ENCODE results near the gene UFD1.

UFD1 gene

DNA sequence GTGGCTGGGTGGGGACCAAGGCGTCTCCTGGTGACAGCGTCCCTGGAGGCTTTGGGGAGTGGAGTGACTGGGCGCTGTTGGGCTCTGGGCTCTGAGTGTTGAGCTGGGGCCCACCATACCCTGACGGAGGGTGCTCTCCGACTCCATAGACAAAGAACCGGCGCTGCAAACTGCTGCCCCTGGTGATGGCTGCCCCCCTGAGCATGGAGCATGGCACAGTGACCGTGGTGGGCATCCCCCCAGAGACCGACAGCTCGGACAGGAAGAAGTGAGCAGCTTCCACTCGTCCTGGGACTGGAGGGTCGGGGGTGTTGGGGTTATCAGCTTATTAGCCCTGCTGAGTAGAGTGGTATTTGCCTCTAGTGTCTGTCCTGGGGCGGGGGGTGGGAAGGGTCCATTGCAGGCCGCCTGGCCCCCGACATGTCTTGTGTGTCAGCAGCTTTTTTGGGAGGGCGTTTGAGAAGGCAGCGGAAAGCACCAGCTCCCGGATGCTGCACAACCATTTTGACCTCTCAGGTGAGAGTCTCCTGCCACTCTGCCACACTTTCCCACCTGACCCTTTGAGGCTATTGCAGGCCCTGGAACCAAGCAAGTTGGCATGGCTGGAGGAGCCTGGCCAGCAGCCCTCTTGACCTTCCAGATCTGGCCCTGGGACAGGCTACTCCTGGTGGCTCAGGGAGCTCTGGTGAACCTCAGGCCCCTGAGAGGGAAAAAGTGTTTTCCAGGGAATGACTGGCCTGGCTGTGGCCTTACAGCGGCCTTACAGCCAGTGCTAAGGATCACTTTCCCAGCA lies 37.6 kb upstream of the UFD1 start:
- DNase-seq, result no peak

DNA sequence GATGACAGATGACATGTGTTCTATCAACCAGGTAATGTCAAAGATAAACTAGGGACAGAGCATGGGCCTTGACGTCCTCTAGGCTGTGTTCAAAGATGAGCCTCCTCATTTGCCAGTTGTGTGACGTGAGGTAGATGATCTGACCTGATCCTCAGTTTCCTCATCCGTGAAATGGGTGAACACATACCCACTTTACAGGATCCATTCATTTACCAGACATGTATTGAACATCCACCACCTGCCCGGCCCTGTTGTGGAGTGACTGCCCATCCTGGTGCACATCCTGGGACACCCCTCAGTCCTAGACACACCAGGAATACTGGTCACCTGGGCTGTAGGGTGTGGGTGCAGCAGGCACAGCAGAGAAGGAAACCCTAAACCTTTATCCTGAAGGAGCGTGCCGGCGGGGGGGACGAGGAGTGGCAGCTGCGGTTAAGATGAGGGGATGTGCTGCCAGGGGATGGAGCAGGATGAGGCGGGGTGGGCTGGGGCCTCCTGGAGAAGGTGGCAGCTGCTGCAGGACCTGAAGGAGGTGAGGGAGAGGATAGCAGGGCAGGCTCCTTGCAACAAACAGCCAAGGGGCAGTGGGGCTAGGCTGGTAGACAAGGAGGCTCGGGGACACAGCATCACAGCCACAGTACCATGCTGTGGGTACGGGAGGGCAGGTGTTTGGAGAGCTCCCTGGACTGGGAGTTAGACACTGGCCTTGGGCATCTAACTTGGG lies 36.8 kb upstream of the UFD1 start:
- DNase-seq, result no peak

DNA sequence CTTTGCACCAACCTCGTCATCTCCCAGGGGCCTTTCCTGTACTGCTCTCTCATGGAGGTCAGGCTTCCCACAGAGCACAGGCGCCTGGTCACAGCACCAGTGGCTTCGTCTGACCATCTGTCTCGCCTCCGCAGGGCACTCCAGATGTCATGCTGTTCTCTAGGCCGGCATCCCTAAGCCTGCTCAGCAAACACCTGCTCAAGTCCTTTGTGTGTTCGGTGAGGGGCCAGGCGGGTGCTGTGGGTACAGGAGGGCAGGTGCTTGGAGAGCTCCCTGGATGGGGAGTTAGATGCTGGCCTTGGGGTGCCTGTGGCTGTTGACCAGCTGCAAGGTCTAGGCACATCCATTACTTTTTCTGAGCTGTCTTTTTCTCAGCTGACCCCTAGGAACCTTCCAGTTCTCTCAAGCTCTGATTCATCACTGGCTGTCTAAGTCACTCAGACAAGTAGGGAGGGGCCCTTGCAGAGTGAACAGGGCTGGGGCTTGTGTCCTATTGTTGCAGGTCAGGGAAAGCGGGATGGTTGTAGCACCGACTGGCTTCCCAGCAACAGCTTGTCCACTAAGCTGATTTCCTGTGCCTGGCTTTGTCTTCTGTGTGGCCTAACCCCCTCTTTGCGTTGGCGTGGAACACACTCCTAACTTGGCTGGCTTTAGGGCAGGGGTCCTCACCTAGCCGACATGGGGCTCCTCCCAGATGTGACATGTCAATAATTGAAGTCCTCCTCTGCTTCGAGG lies 36.0 kb upstream of the UFD1 start:
- no peak for DNase-seq

DNA sequence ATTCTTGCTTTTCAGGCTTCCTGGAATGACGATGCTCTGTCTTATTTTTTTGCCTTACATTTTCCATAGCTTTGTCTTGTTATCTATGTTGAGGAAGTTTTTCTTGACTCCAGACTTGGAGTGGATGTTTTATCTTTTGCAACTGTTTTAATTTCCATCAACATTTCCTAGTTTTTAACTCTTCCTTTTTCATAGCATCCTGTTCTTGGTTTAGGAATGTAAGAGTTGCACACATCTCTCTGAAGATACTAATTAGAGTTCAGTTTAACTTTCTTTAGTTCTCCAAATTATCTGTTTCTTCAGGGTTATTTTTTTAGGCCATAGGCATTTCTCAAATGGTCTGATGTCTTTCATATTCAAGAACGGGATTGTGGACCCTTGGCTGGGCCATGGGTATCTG lies 34.8 kb upstream of the UFD1 start:
- DNase-seq, result no peak

DNA sequence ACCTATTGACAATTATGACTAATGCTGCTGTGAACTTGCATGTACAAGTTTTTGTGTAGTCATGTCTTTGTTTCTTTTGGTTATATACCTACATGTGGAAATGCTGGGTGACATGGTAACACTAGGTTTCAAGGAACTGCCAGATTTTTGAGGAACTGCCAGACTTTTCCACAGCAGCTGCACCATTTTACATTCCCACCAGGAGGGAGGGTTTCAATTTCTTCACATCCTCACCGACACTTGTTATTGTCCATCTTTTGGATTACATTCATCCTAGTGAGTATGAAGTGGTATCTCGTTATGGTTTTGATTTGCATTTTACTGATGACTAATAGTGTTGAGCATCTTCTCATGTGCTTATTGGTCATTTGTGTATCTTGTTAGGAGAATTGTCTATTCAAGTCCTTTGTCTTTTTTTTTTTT lies 31.9 kb upstream of the UFD1 start:
- no peak for DNase-seq

DNA sequence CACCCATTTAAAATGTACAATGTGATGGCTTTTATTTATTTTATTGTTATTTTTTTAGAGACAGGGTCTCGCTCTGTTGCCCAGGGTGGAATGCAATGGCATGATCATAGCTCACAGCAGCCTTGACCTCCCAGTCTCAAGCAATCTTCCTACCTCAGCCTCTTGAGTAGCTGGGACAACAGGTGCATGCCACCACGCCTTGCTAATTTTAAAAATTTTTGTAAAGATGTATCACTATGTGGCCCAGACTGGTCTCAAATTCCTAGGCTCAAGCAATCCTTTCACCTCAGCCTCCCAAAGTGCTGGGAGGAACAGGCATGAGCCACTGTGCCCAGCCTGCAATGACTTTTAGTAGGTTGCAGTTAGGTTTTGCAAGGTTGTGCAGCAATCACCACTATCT lies 30.9 kb upstream of the UFD1 start:
- no peak for DNase-seq

DNA sequence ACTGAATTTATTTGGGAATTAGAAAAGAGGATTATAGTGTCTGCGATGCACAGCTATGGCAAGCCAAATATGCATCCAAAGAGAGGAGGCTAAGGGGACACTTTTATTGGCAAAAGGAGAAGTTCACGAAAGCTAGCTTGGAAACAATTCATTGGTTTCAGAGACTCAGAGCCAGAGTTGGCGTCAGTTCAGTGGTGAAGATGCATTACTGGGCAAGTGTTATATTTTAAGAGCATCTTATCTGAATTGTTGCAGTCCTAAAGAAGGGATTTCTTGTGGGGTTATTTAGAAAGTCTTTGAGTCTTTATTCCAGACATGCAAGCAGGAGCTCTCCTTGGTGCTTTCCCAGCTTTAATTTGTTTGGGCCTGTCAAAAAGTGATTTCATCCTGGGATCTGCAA lies 30.2 kb upstream of the UFD1 start:
- DNase-seq, result no peak

DNA sequence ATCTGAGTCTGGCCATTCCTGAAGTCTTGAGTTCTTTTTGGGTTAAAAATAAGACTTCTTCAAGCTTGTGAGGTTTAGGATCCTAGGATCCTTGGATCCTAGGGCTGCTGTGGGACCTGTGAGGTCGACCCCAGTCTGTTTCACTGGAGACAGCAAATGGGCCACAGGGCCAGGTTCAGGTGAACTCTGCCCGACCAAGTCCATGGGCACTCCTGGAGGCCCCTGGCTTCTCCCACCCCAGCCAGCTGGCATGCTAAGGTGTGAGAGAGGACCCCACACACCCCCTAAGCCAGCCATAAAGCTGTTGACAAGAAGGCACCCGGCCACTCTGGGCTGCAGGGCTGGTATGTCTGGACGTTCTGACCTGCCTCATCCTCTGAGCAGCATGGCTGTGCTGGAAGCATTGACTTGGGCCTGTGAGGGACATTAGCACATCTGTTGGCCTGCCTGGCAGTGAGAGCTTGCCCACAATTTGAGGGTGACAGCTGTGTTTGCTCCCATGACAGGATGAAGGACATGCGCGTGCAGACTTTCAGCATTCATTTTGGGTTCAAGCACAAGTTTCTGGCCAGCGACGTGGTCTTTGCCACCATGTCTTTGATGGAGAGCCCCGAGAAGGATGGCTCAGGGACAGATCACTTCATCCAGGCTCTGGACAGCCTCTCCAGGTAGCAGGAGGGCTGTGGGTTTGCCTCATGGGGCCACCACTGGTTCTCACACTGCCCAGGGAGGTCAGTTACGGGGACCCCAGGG lies 29.2 kb upstream of the UFD1 start:
- no peak for DNase-seq

DNA sequence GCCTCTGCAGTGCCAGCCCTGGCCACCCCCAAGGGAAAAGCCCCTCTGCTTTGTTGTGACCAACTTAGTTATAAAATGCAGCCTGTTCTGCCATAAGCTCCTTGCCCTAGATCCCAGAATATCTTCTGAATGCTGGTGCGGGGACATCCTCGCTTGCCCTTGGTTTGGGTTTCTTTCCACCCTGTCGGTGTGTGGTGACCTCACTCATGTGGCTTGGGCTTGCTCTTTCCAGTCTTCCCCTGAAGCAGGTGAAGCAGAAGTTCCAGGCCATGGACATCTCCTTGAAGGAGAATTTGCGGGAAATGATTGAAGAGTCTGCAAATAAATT lies 28.5 kb upstream of the UFD1 start:
- no peak for DNase-seq

DNA sequence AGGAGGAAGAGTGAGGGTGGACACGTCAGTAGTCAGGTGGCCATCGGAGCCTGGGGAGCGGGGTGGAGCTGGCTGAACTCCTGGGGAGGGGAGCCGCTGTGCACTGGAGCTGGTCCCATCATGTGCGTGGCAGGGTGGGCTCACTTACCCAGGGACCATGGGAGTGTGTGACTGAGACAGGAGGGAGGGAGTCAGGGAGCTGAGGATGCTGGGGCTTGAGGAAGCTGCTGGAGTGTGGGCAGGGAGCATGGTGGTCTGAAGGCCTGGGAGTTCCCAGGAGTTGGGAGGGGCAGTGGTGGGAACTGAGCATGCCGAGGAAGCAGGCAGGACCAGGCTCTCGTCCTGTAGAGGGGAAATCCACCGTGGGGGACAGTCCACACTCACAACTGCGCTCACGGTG lies 27.2 kb upstream of the UFD1 start:
- no peak for DNase-seq

DNA sequence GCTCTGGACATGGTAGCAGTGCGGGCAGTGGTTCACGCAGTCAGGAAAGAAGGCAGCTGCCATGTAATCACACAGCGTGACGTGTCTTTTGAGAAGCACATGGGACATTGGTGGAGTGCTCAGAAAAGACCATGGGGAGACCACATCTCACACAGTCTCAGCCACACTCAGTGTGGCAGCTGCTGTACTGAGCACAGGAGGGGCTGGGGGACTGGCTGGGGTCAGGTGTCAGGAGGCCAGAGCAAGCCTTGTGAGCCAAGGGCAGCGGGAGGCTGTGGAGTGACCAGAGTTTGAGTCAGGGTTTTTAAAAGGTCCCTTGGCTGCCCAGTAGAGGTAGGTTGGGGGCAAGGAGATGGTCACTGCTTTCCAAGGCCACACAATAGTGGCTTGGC lies 26.7 kb upstream of the UFD1 start:
- DNase-seq, result no peak

DNA sequence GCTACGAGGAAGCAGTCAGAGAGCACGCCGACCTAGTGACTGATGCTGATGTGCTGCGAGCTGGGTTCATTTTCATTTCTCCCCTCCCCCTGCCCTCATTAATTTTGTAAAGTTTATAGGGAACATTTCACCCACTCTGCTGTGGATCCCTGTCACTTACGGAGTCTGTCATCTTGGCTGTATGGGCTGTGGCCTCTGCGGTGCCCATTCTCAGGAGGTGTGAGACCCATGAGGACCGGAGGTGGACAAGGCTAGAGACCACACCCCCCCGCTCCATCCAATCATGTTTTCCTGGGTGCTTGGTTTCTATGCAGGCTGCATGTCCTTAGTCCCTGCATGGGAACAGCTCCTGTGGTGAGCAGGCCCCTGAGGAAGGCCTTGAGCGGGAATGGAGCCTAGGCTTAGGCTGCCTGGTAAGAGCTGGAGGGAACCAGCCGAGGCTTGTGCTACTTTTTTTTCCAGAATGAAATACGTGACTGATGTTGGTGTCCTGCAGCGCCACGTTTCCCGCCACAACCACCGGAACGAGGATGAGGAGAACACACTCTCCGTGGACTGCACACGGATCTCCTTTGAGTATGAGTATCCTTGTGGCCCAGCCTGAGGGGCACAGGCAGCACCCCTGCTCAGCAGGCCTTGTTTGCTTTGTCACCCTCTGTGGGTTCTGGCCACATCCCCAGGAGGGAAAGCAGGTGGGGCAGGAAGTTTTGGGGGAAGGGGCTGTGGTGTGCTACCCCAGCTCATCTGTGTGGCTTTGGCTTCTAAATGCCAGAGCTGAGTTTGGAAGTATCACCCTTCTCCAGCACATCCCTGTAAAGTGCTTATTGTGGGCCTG lies 26.1 kb upstream of the UFD1 start:
- DNase-seq, result no peak

DNA sequence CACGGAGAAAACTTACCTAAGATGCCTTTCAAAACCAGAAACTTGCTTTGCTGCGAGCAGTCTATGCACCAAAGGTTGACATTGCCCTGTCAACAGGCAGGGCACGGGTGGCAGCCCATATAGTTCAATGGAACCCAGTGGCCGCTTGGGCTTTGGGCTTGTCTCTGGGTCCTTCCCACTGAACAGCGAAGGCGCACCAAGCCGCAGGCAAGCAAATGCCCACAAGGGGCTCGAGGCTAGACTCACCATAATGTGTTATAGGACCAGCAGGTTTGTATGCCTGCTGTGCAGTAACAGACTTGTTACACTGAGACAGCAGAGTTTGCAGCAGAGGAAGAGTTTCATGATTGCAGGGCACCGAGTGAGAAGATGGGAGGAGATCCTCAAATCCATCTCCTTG lies 24.9 kb upstream of the UFD1 start:
- DNase-seq, result no peak

DNA sequence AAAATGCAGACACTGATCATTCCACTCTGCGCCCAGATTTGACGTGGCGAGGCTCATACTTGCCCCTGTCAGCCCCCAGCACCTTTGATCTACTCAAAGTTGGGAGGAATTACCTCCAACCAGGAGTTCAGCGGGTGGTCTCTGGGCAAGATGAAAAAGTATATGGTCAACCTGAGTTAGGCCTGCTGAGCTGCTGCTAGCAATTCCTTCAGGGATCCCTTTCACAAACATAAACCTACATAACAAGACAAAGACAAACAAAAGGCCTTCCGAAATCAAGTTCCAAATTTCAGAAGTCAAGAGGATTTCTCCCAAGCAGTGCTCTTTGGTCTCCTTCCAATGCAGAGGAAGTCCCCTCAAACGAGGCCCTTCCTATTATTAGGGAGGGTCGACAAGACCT lies 24.4 kb upstream of the UFD1 start:
- no peak for DNase-seq

DNA sequence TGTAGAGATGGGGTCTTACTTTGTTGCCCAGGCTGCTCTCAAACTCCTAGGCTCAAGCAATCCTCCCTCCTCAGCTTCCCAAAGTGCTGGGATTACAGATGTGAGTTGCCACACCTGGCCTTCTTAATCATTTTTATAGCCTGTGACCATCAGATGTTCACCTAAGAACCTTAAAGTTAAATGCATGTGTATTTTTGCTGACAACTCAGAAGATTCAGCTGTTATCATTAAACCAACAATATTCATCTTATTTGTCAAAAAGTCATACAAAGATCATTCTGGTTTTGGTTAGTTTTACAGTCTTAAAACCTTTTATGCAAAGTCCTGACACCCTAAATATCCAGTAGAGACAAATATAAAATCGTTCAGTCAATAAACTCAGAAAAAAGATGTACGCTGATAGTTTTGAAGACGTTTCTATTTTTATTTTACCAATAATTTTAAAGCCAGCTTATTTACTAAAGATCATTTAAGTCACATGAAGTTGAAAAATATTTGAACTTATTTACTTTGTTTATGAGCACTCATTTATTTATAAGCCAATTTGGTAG lies 23.0 kb upstream of the UFD1 start:
- DNase-seq, result no peak

DNA sequence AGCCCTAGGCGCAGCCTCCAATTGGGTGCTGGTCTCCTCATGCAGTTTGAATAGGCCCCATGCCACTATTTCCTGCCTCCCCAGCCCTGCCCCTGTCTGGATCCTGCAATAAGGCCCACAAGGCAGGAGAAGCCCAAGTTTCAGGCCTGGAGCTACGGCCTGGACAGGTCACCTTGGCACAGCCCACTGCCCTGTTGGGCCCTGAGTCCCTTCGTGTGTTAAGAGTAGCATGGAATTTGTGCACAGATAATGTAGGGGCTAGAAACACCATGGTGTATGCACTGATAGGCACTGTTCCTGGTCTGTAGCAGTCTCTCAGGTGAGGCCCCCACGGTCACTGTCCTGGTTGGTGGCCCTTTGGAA lies 20.9 kb upstream of the UFD1 start:
- DNase-seq, result no peak

DNA sequence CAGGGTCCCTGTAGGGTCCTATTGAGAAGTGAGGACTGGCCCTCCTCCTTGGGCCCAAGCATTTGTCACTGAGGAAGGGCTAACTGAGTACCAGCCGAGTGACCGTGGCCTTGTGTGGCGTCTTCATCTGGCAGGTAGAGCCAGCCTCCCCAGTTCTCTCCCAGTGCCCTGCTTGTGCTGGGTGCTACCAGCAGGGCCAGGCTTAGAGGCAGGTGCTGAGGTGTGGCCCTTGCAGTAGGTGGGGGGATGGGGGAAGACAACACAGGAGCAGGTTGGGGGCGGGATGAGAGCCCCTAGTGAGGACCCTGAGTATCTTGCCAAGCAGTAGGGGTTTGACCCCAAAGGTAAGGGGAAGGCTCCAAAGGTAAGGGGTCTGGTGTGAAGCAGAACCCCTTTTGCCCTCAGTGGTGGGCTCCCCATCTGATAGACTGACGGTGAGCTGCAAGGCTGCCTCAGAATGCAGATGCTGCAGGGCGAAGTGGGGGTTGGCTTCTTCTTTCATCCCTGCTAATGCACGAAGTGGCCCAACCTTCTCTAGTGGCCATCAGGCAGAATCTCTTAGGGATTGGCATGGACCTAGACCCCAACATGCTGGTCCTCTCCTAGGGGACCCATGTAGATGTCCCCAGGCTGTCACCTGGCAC lies 20.4 kb upstream of the UFD1 start:
- DNase-seq, result no peak

DNA sequence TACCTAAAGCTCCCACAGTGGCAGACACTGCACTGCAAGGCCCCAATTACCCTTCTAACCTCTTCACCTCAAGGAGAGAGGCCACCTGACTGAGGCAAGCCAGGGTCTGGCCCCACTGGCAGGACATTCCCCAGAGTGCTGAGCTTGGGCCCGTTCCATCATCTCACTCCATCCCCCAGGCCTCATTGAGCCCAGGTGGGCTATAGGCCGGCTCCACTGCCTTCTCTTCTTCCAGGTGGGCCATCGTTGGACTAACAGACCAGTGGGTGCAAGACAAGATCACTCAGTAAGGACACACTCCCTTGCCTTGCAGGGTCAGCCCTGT lies 19.8 kb upstream of the UFD1 start:
- no peak for DNase-seq

DNA sequence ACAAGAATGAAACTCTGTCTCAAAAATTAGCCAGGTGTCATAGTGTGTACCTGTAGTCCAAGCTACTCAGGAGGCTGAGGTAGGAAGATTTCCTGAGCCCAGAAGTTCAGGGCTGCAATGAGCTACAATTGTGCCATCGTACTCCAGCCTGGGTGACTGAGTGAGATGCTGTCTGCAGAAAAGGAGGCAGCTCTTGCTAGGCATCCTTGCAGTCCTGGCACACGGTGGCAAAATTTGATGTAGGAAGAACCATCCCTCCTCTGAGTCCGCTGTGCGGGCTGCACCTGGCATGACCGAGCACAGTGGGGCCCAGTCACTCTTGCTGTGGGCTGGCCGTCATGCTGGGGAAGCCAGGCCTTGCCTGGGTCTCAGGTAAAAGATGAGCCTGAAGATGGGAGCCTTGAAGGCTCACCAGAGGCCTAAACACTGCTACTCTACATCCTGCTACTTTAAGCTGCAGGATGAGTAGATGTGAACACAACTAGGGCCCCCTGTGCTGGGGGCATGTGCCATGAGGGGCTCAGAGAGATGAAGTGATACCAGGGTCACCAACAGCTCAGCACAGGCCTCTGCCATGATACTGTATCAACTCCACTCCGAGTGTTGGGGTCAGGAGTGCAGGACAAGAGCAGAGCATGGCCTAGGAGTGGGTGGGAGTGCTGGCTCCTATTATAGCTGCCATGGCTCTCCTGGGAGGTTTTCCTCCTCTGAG lies 19.3 kb upstream of the UFD1 start:
- no peak for DNase-seq

DNA sequence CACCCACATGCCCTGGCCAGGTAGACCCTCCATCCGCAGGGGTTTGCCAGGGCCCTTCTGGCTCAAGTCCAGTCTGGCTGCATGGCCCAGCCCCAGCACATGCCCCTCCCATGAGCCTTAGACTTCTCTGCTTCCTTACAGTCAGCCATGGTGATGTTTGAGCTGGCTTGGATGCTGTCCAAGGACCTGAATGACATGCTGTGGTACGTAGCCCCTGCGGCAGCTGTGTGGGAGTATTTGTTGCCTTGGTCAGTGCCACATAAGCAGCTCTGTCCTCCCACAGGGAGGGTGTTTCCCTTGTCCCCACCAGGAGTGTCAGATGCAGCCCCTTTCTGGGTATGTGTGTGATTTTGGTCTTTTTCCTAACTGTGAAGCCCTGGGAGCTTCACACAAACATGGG lies 18.3 kb upstream of the UFD1 start:
- no peak for DNase-seq
